Glutamatergic neuron (in vitro differentiated cells): Measurements from ENCODE around the gene PRRC2B. TPM values are rescaled to one million over a fixed set of nuclear protein-coding genes. Genes with fewer than 3 reads are reported as not detected.
A peak's percentile ranks its signal among the peaks of the same experiment; 100 is the strongest.
"Not testable (repeated sequence)": the region's sequence is repeated elsewhere in the genome, so short reads cannot be mapped to it uniquely, and the experiment has no call there.

Experiments used
- DNase-seq: peaks from one replicate; pipeline ENCODE4 v3.0.0; 2022
- H3K27ac Mint-ChIP-seq: one replicate; pipeline ENCODE4 v1.8.0; 2020; ENCODE audit warnings: mild to moderate bottlenecking, mixed read lengths, inconsistent platforms; ENCODE audit not compliant: unreplicated experiment
- H3K27me3 Mint-ChIP-seq: one replicate; pipeline ENCODE4 v1.8.0; 2020; ENCODE audit warnings: mild to moderate bottlenecking, moderate library complexity, mixed read lengths, inconsistent platforms; ENCODE audit not compliant: unreplicated experiment
- H3K36me3 Mint-ChIP-seq: one replicate; pipeline ENCODE4 v1.8.0; 2020; ENCODE audit warnings: mild to moderate bottlenecking, mixed read lengths, inconsistent platforms; ENCODE audit not compliant: unreplicated experiment
- H3K4me1 Mint-ChIP-seq: one replicate; pipeline ENCODE4 v1.8.0; 2020; ENCODE audit warnings: mild to moderate bottlenecking, low read depth, mixed read lengths, inconsistent platforms; ENCODE audit not compliant: unreplicated experiment
- H3K4me3 Mint-ChIP-seq: one replicate; pipeline ENCODE4 v1.8.0; 2020; ENCODE audit warnings: mild to moderate bottlenecking, mixed read lengths, inconsistent platforms; ENCODE audit not compliant: unreplicated experiment
- H3K9me3 Mint-ChIP-seq: one replicate; pipeline ENCODE4 v1.8.0; 2020; ENCODE audit warnings: mild to moderate bottlenecking, moderate library complexity, mixed read lengths, inconsistent platforms; ENCODE audit not compliant: unreplicated experiment
- CTCF ChIP-seq: fragments of 200-600 bp; sonication (generic); IDR thresholded peaks from one replicate; pipeline ENCODE4 v1.5.0; 2021; ENCODE audit not compliant: partially characterized antibody, unreplicated experiment
- total RNA-seq: library from RNA; stranded (reverse); fragmentation: NEBNext Ultra II Directional; extraction: Animal tissue kit (Norgen Biotek cat#: 25700); gene quantifications from one replicate; pipeline ENCODE4 v1.2.1, GENCODE V29; 2021; ENCODE audit not compliant: unreplicated experiment

The PRRC2B gene
- total RNA-seq, 1 donor from 2014 or later: 489 TPM

- peaks cover 12% of the 10 kb centered on the region for H3K27me3 Mint-ChIP-seq
- H3K27ac Mint-ChIP-seq: no peak overlapping the region
- H3K36me3 Mint-ChIP-seq: no peaks in the 10 kb centered on the region
- DNase-seq: no peak
- no peak overlapping the region for H3K4me3 Mint-ChIP-seq
- TF ChIP-seq CTCF: no peak
- H3K9me3 Mint-ChIP-seq: peaks cover 15% of the 10 kb centered on the region
- peaks cover 5% of the 10 kb centered on the region for H3K4me1 Mint-ChIP-seq
These were observed 2.9 kb upstream of the PRRC2B start for GRCh38 chr9:131391020-131391419.

GRCh38 chr9:131391504-131391903 is 2.4 kb upstream of the PRRC2B start:
- Mint-ChIP-seq H3K4me3 (no peak overlapping the region), H3K36me3 (no peaks in the 10 kb centered on the region), H3K9me3 (peaks cover 15% of the 10 kb centered on the region), H3K4me1 (peaks cover 6% of the 10 kb centered on the region), H3K27ac (no peak overlapping the region), H3K27me3 (peaks cover 12% of the 10 kb centered on the region)
- TF ChIP-seq CTCF: no peak
- DNase-seq: no peak

GRCh38 chr9:131394464-131395156 is 724 bp downstream of the PRRC2B start:
- Mint-ChIP-seq H3K27ac (peak overlapping the region; percentile 96), H3K27me3 (peaks cover 13% of the 10 kb centered on the region), H3K9me3 (peaks cover 15% of the 10 kb centered on the region), H3K36me3 (no peaks in the 10 kb centered on the region), H3K4me1 (peaks cover 28% of the 10 kb centered on the region), H3K4me3 (peak overlapping the region; percentile 99)
- DNase-seq: peak; percentile 72
- TF ChIP-seq CTCF: peak; percentile 11

- DNase-seq: no peak
- Mint-ChIP-seq H3K27ac (peak overlapping the region; percentile 96), H3K27me3 (peaks cover 13% of the 10 kb centered on the region), H3K4me1 (peaks cover 33% of the 10 kb centered on the region), H3K4me3 (peak overlapping the region; percentile 99), H3K36me3 (no peaks in the 10 kb centered on the region), H3K9me3 (peaks cover 15% of the 10 kb centered on the region)
- TF ChIP-seq CTCF: no peak
These were observed 1.5 kb downstream of the PRRC2B start for GRCh38 chr9:131395157-131396098.

- not testable (repeated sequence) for H3K36me3 Mint-ChIP-seq, DNase-seq
- Mint-ChIP-seq H3K27ac (peak overlapping the region; percentile 96), H3K27me3 (peaks cover 13% of the 10 kb centered on the region), H3K4me3 (peak overlapping the region; percentile 99), H3K4me1 (peaks cover 38% of the 10 kb centered on the region), H3K9me3 (peaks cover 15% of the 10 kb centered on the region)
These were observed 2.2 kb downstream of the PRRC2B start for GRCh38 chr9:131396099-131396479.
